GM12865 (cell line): ENCODE results near the gene TOR4A.

Experiments
- DNase-seq: peaks from one replicate; pipeline ENCODE4 v3.0.0; 2010; ENCODE audit warnings: low read depth
- H3K4me3 ChIP-seq: 2 replicates; pipeline ENCODE4 v1.5.1; 2011; ENCODE audit warnings: mild to moderate bottlenecking, low read depth, low read length, control low read depth
- CTCF ChIP-seq: IDR thresholded peaks from 2 replicates; pipeline ENCODE4 v1.5.1; 2011; ENCODE audit warnings: low read length, control low read depth, low read depth, inconsistent platforms; ENCODE audit not compliant: insufficient read depth; ENCODE audit errors: missing control alignments

The TOR4A gene

GRCh38 chr9:137281345-137282116, 4.0 kb downstream of the TOR4A start:
- no peak for DNase-seq
- no peak for TF ChIP-seq CTCF
- H3K4me3 ChIP-seq: no peak overlapping the region

GRCh38 chr9:137286975-137287383, 9.5 kb downstream of the TOR4A start:
- peak; percentile 67 for DNase-seq
- peak; percentile 55 for TF ChIP-seq CTCF
- H3K4me3 ChIP-seq: no peak overlapping the region

- no peak overlapping the region for H3K4me3 ChIP-seq
- DNase-seq: no peak
- no peak for TF ChIP-seq CTCF
Measured at GRCh38 chr9:137293094-137293481, 15.6 kb downstream of the TOR4A start.

- no peak for DNase-seq
- H3K4me3 ChIP-seq: no peak overlapping the region
- TF ChIP-seq CTCF: no peak
Measured at GRCh38 chr9:137293482-137294090, 16.1 kb downstream of the TOR4A start.

GRCh38 chr9:137294091-137294680, 16.7 kb downstream of the TOR4A start:
- DNase-seq: peak; percentile 60
- no peak for TF ChIP-seq CTCF
- H3K4me3 ChIP-seq: no peak overlapping the region

GRCh38 chr9:137294681-137295237, 17.2 kb downstream of the TOR4A start:
- no peak for TF ChIP-seq CTCF
- no peak overlapping the region for H3K4me3 ChIP-seq
- peak; percentile 35 for DNase-seq
